ENCODE results near the gene SLIT3.
A peak's percentile ranks its signal among the peaks of the same experiment; 100 is the strongest.

SLIT3 gene

GRCh38 chr5:169174923-169175322 lies 126.0 kb downstream of the SLIT3 start:
- H3K4me3 ChIP-seq (ENCODE audit: low read length) = no peak overlapping the region
- no peak for DNase-seq (ENCODE audit: low read depth)
- no peak for TF ChIP-seq CTCF (conservative IDR thresholded peaks at IDR 0.05; ENCODE audit: low read length)

- no peak overlapping the region for H3K4me3 ChIP-seq (ENCODE audit: low read length)
- no peak for TF ChIP-seq CTCF (conservative IDR thresholded peaks at IDR 0.05; ENCODE audit: low read length)
- DNase-seq (ENCODE audit: low read depth) = peak; percentile 82
Measured at GRCh38 chr5:169173372-169173771, 127.6 kb downstream of the SLIT3 start.

GRCh38 chr5:169171515-169171914 lies 129.4 kb downstream of the SLIT3 start:
- peak; percentile 24 for DNase-seq (ENCODE audit: low read depth)
- no peak overlapping the region for H3K4me3 ChIP-seq (ENCODE audit: low read length)
- no peak for TF ChIP-seq CTCF (conservative IDR thresholded peaks at IDR 0.05; ENCODE audit: low read length)

GRCh38 chr5:169169783-169170182 lies 131.2 kb downstream of the SLIT3 start:
- DNase-seq (ENCODE audit: low read depth) = no peak
- no peak overlapping the region for H3K4me3 ChIP-seq (ENCODE audit: low read length)
- TF ChIP-seq CTCF (conservative IDR thresholded peaks at IDR 0.05; ENCODE audit: low read length) = no peak

GRCh38 chr5:169168280-169168679 lies 132.7 kb downstream of the SLIT3 start:
- H3K4me3 ChIP-seq (ENCODE audit: low read length) = no peak overlapping the region
- TF ChIP-seq CTCF (conservative IDR thresholded peaks at IDR 0.05; ENCODE audit: low read length) = no peak
- no peak for DNase-seq (ENCODE audit: low read depth)

GRCh38 chr5:169166078-169166477 lies 134.9 kb downstream of the SLIT3 start:
- no peak for DNase-seq (ENCODE audit: low read depth)
- no peak overlapping the region for H3K4me3 ChIP-seq (ENCODE audit: low read length)
- no peak for TF ChIP-seq CTCF (conservative IDR thresholded peaks at IDR 0.05; ENCODE audit: low read length)

GRCh38 chr5:169165052-169165451 lies 135.9 kb downstream of the SLIT3 start:
- TF ChIP-seq CTCF (conservative IDR thresholded peaks at IDR 0.05; ENCODE audit: low read length) = no peak
- no peak for DNase-seq (ENCODE audit: low read depth)
- no peak overlapping the region for H3K4me3 ChIP-seq (ENCODE audit: low read length)
